Choroid plexus epithelial cell (primary cell): Measurements from ENCODE around the gene ZNF107.

Source experiments
- DNase-seq: peaks from one replicate; pipeline ENCODE4 v3.0.0-alpha.2; 2010; ENCODE audit warnings: low read depth
- H3K4me3 ChIP-seq: 2 replicates; pipeline ENCODE4 v1.5.1; 2011; ENCODE audit warnings: low read depth, mild to moderate bottlenecking, control low read depth, low read length, moderate library complexity
- CTCF ChIP-seq: conservative IDR thresholded peaks from 2 replicates; pipeline ENCODE4 v1.5.1; 2011; ENCODE audit warnings: low read depth, mild to moderate bottlenecking, control low read depth, inconsistent platforms, low read length, moderate library complexity

The ZNF107 gene

GRCh38 chr7:64642875-64643274, 23.1 kb upstream of the ZNF107 start:
- no peak for DNase-seq
- H3K4me3 ChIP-seq: no peak overlapping the region
- TF ChIP-seq CTCF: no peak

- no peak for TF ChIP-seq CTCF
- DNase-seq: no peak
- H3K4me3 ChIP-seq: no peak overlapping the region
These were observed 22.4 kb upstream of the ZNF107 start for GRCh38 chr7:64643566-64643965.

- DNase-seq: no peak
- H3K4me3 ChIP-seq: no peak overlapping the region
- TF ChIP-seq CTCF: no peak
These were observed 14.7 kb upstream of the ZNF107 start for GRCh38 chr7:64651203-64651602.

GRCh38 chr7:64651632-64652165, 14.2 kb upstream of the ZNF107 start:
- DNase-seq: no peak
- no peak overlapping the region for H3K4me3 ChIP-seq
- TF ChIP-seq CTCF: no peak

GRCh38 chr7:64653721-64654401, 12.1 kb upstream of the ZNF107 start:
- TF ChIP-seq CTCF: no peak
- no peak overlapping the region for H3K4me3 ChIP-seq
- DNase-seq: no peak

GRCh38 chr7:64654796-64655548, 11.0 kb upstream of the ZNF107 start:
- no peak for DNase-seq
- no peak for TF ChIP-seq CTCF
- no peak overlapping the region for H3K4me3 ChIP-seq
